Central memory CD8-positive, alpha-beta T cell (primary cell): Measurements from ENCODE around the gene TMEM100.
"Not testable (repeated sequence)": the region's sequence is repeated elsewhere in the genome, so short reads cannot be mapped to it uniquely, and the experiment has no call there.

ENCODE experiments used
- ATAC-seq: fragments of 150-1000 bp; cut with Tn5 transposase; replicated peaks from 2 replicates; pipeline ENCODE4 v1.10.0; 2022; ENCODE audit warnings: mild to moderate bottlenecking, moderate FRiP score, moderate number of reproducible peaks; ENCODE audit not compliant: poor library complexity, severe bottlenecking; ENCODE audit errors: extremely low read depth
- DNase-seq, 2 donors: peaks; one replicate each; pipeline ENCODE4 v3.0.0; 2021; ENCODE audit warnings: low spot score in 2 of 2
- H3K27ac Mint-ChIP-seq: one replicate; pipeline ENCODE4 v1.8.0; 2022; ENCODE audit warnings: low read depth, mild to moderate bottlenecking, moderate library complexity, mixed read lengths
- H3K27me3 Mint-ChIP-seq: one replicate; pipeline ENCODE4 v1.8.0; 2022; ENCODE audit warnings: mixed read lengths
- H3K36me3 Mint-ChIP-seq: one replicate; pipeline ENCODE4 v1.8.0; 2022; ENCODE audit warnings: mild to moderate bottlenecking, moderate library complexity, mixed read lengths; ENCODE audit not compliant: insufficient read depth
- H3K4me1 Mint-ChIP-seq: one replicate; pipeline ENCODE4 v1.8.0; 2022; ENCODE audit warnings: mixed read lengths
- H3K4me3 Mint-ChIP-seq: one replicate; pipeline ENCODE4 v1.8.0; 2022; ENCODE audit warnings: mild to moderate bottlenecking, moderate library complexity, mixed read lengths
- H3K9me3 Mint-ChIP-seq: one replicate; pipeline ENCODE4 v1.8.0; 2022; ENCODE audit warnings: mixed read lengths

The TMEM100 gene

DNA sequence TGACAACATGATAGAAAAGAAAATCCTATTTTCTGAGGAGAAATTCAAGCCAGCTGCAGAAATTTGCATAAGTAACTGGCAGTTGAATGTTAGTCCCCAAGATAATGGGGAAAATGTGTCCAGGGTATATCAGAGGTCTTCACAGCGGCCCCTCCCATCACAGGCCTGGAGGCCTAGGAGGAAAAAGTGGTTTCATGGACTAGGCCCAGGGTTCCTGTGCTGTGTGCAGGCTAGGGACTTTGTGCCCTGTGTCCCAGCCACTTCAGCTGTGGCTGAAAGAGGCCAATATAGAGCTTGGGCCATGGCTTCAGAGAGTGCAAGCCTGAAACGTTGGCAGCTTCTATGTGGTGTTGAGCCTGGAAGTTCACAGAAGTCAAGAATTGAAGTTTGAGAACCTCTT is 35.6 kb downstream of the TMEM100 start:
- Mint-ChIP-seq H3K27me3 (peaks cover 33% of the 10 kb centered on the region), H3K4me1 (no peaks in the 10 kb centered on the region), H3K9me3 (no peaks in the 10 kb centered on the region), H3K4me3 (no peak overlapping the region), H3K36me3 (no peaks in the 10 kb centered on the region), H3K27ac (no peak overlapping the region)
- ATAC-seq (no peak), DNase-seq (no peak)

DNA sequence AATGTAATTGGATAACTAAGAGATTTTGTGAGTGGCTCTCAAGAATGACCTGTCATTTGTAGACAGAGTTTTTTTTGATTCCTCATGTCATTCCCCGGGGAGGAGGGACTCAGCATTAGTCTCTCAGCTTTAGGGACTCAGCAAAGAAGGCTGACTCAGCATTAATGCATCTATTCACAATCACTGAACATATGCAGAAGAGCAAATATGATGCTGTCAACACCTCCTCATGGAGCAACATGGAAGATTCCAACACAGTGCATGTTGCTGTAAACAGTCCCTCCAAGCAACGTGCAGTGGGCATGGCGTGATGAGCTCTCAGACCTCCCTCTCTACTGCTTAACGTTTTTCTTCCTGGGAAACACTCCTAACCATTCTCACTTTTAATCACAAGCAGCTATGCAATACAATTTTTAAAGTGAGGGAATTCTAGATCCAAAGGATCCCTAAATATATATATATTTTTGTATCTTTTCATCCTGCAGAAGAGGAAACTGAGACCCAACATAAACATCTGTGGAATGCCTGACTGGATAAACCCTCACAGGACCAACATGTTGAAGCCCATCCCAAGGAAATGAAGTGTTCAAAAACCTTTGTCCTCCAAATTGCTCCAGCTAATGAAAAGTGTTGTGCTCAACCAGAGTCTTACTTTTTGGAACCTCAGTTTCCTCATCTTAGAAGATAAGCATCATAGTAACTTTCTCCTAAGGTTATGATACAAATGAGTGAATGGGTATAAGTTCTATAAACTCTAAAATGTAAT is 38.9 kb downstream of the TMEM100 start:
- DNase-seq = no peak
- H3K4me1 Mint-ChIP-seq = no peaks in the 10 kb centered on the region

DNA sequence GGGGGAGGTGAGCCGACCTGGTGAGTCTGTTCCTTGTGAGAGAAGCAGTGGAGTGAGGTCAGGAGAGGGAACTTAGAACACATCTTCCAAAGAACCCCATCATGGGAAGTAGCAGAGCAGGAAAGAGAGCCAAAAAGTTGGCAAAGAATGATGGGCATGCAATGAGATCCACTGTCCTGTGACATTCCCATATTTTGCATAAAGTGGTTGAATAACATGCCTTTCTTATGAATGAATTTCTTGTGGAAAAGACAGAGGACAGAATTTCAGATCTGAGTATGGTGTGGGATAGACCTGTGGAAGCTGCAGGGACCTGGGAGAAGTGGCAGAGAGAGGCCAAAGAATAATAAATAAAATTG is 41.3 kb downstream of the TMEM100 start:
- H3K27me3 Mint-ChIP-seq = peaks cover 66% of the 10 kb centered on the region

More for the DNA sequence above, 38.9 kb downstream of the TMEM100 start:
- no peak for ATAC-seq
- no peaks in the 10 kb centered on the region for H3K36me3 Mint-ChIP-seq
- no peaks in the 10 kb centered on the region for H3K9me3 Mint-ChIP-seq
- no peak overlapping the region for H3K4me3 Mint-ChIP-seq
- no peak overlapping the region for H3K27ac Mint-ChIP-seq
- H3K27me3 Mint-ChIP-seq = peaks cover 53% of the 10 kb centered on the region

DNA sequence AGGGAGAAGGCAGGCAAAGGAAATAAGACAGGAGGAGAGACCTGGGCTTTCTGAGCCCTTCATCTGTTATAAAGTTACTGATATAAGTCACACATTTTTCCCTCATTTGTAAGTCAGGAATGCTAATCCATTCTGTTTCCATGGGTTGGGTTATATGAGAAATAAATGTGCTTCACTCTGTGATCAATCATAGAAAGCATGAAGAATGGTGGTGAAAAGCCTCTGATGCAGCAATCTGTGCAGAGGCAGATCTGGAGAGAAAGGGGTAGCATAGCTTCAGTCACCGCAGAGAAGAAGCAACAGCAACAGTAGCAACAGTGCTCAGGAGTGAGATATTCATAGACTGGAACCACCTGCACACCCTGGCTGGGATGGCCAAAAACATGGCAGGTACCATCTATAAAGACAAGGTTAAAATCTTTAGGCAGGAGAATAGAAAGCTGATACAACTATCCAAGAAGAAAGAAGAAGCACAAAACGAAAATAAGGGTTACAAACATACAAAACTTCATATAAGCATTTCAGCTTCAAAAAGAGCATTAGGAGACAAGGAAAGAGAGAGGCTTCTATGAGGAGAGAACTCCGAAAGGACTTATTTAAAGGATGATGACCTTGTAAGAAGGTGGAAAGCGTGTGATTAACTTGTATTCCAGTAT is 41.9 kb downstream of the TMEM100 start:
- peaks cover 66% of the 10 kb centered on the region for H3K27me3 Mint-ChIP-seq
- no peaks in the 10 kb centered on the region for H3K36me3 Mint-ChIP-seq
- H3K9me3 Mint-ChIP-seq = no peaks in the 10 kb centered on the region
- DNase-seq = no peak
- no peak for ATAC-seq
- no peak overlapping the region for H3K4me3 Mint-ChIP-seq
- no peaks in the 10 kb centered on the region for H3K4me1 Mint-ChIP-seq
- H3K27ac Mint-ChIP-seq = no peak overlapping the region

More for the DNA sequence above, 41.3 kb downstream of the TMEM100 start:
- DNase-seq (no peak), ATAC-seq (no peak)
- Mint-ChIP-seq H3K36me3 (no peaks in the 10 kb centered on the region), H3K4me1 (no peaks in the 10 kb centered on the region), H3K27ac (no peak overlapping the region), H3K4me3 (no peak overlapping the region), H3K9me3 (no peaks in the 10 kb centered on the region)

DNA sequence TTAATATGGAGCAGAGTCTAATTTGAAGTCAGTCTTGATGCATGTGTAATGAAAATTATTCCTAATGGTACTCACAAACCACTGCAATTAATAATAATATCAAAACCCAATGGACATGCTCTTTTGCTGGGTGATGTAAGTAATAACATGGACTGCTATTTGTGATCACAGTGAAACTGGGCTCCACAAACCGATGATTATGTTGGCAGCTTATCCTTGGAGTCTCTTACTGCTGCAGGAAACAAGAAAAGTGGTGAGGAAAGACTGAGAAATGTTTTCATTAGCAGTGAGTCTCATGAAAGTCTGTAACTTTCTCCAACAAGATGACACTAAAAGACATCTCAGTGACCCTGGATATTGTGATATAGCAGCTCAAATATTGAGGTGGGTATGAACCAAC is 45.2 kb downstream of the TMEM100 start:
- Mint-ChIP-seq H3K4me3 (no peak overlapping the region), H3K27ac (no peak overlapping the region), H3K36me3 (no peaks in the 10 kb centered on the region), H3K4me1 (no peaks in the 10 kb centered on the region), H3K9me3 (no peaks in the 10 kb centered on the region), H3K27me3 (peaks cover 72% of the 10 kb centered on the region)
- ATAC-seq = no peak
- no peak for DNase-seq

DNA sequence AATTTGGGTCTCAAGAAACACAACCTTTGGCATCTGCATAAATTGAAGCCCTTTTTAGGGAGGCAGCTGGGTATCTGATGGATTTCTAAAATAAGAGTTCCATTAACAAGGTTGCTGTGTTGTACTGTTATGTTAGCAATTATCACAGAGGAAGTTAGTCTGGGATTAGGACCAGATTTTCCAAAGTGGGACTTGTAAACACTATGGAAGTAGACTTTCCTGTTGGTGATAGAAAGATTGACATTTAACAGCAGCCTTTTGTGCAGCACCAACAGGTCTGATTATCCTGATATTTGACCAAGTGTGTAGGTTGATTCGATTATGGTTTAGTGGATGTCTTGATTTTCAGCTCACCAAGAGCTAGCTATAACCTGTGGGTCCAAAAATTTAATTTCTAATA is 46.4 kb downstream of the TMEM100 start:
- H3K4me3 Mint-ChIP-seq = no peak overlapping the region

DNA sequence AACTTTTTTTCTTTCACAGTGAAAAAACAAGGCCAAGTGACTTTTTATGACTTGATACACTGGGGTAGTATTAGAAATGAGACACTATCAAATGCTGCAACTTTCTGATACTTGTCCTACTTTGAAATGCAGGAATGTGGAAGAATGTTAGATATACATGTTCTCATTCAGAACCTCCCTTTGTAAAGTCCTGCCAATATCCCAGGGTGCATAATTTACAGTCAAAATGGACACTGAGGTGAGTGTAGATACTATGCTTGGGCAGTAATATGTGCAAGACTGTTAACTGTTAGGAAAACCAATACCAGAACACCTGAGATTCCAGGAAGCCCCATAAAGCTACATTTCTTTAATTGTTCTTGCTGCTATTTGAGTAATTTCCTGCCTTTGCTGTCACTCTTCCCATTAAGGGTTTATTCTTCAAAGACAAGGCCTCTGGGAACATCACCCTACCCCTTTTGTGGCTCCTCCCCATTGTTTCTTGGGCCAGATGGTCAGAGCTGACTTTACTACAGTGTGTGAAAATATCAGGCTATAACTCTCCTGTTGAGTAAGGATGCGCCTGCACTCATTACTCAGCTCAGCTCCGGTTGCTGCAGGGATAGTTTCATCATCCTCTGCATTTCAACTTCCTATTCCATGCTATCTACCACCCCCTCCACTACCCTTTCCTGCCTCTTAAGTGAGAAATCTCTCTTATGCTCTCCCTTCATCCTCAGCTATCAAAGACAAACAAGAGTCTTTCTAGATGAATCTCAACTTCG is 48.7 kb downstream of the TMEM100 start:
- no peak overlapping the region for H3K27ac Mint-ChIP-seq
- DNase-seq (no peak), ATAC-seq (no peak)
- H3K36me3 Mint-ChIP-seq = no peaks in the 10 kb centered on the region
- no peaks in the 10 kb centered on the region for H3K4me1 Mint-ChIP-seq
- peaks cover 65% of the 10 kb centered on the region for H3K27me3 Mint-ChIP-seq
- H3K9me3 Mint-ChIP-seq = no peaks in the 10 kb centered on the region
- H3K4me3 Mint-ChIP-seq = no peak overlapping the region

More for the DNA sequence above, 46.4 kb downstream of the TMEM100 start:
- DNase-seq (no peak), ATAC-seq (no peak)
- Mint-ChIP-seq H3K9me3 (no peaks in the 10 kb centered on the region), H3K27me3 (peaks cover 79% of the 10 kb centered on the region), H3K36me3 (no peaks in the 10 kb centered on the region), H3K4me1 (no peaks in the 10 kb centered on the region), H3K27ac (no peak overlapping the region)

DNA sequence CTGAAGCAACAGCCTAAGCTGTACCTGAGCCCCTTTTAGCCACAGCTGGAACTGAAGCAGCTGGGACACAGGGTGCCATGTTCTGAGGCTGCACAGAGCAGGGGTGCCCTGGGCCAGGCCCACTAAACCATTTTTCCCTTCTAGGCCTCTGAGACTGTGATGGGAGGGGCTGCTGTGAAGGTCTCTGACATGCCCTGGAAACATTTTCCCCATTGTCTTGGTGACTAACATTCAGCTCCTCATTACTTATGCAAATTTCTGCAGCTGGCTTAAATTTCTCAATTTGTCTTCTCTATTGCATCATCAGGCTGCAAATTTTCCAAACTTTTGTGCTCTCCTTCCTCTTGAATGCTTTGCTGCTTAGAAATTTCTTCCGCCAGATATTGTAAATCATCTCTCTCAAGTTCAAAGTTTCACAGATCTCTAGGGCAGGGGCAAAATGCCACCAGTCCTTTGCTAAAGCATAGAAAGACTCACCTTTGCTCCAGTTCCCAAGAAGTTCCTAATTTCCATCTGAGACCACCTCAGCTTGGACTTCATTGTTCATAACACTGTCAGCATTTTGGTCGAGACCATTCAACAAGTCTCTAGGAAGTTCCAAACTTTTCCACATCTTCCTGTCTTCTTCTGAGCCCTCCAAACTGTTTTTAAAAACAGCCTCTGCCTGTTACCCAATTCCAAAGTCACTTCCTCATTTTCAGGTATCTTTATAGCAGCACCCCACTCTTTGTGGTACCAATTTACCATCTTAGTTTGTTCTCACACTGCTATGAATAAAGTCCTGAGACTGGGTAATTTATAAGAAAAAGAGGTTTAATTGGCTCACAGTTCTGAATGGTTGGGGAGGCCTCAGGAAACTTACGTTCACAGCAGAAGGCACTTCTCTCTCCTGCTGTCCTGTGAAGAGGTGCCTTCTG is 49.8 kb downstream of the TMEM100 start:
- Mint-ChIP-seq H3K27ac (no peak overlapping the region), H3K36me3 (no peaks in the 10 kb centered on the region), H3K27me3 (peaks cover 54% of the 10 kb centered on the region), H3K9me3 (no peaks in the 10 kb centered on the region), H3K4me3 (no peak overlapping the region), H3K4me1 (no peaks in the 10 kb centered on the region)
- ATAC-seq = no peak
- DNase-seq = no peak

DNA sequence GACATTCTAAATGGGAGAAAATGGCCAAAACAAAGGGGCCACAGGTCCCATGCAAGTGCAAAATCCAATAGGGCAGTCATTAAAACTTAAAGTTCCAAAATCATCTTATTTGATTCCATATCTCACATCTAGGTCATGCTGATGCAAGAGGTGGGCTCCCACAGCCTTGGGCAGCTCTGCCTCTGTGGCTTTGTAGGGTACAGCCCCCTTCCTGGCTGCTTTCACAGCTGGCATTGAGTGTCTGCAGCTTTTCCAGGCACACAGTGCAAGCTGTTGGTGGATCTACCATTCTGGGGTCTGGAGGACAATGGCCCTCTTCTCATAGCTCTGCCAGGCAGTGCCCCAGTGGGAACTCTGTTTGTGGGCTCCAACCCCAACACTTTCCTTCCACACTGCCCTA is 50.7 kb downstream of the TMEM100 start:
- DNase-seq, H3K27ac Mint-ChIP-seq, ATAC-seq, H3K4me1 Mint-ChIP-seq, H3K4me3 Mint-ChIP-seq, H3K9me3 Mint-ChIP-seq, H3K36me3 Mint-ChIP-seq: not testable (repeated sequence)
- H3K27me3 Mint-ChIP-seq = peaks cover 54% of the 10 kb centered on the region
